Activated T-cell treated with anti-CD3 and anti-CD28 coated beads, Interleukin-2, amount 50 U/mL, for 72 hours (primary cell): Measurements from ENCODE around the gene CYB5R4. TPM values are rescaled to one million over a fixed set of nuclear protein-coding genes. Genes with fewer than 3 reads are reported as not detected.

Experiments
- total RNA-seq, 2 donors: library from RNA; stranded (reverse); gene quantifications; one replicate each; pipeline ENCODE4 v1.2.3, GENCODE V29; 2022

The CYB5R4 gene
- total RNA-seq, 2 donors from 2014 or later = 26.7 to 32.0 TPM

Other genes starting within 250 kb of the CYB5R4 start
- not detected for gene SNAP91, start 150.6 kb upstream of the CYB5R4 start, total RNA-seq
- not detected for gene RIPPLY2, start 6.3 kb upstream of the CYB5R4 start, total RNA-seq
- gene MRAP2, start 174.1 kb downstream of the CYB5R4 start, total RNA-seq = not detected